ENCODE measurements around the gene TMEM109. TPM values are rescaled to one million over a fixed set of nuclear protein-coding genes. Genes with fewer than 3 reads are reported as not detected.

TMEM109 gene
- total RNA-seq, 4 donors from 2014 or later: 107 to 132 (median 120) TPM

- WGBS, 2 donors (ENCODE audit: low coverage in 1 of 2): 48 to 73% methylated on average over 3 to 6 of the region's 9 CpGs
- Histone ChIP-seq H3K27ac (no peak overlapping the region), H3K4me1 (peaks cover 0 to 7% (median 0%) of the 10 kb centered on the region in 3 donors), H3K9me3 (no peaks in the 10 kb centered on the region), H3K36me3 (peaks cover 0 to 84% of the 10 kb centered on the region in 2 donors), H3K4me3 (no peak overlapping the region), H3K27me3 (no peaks in the 10 kb centered on the region)
- TF ChIP-seq POLR2AphosphoS5 (IDR thresholded peaks at IDR 0.05) (no peak), POLR2A (IDR thresholded peaks at IDR 0.05) (no peak), CTCF (IDR thresholded peaks at IDR 0.05) (no peak), EP300 (IDR thresholded peaks at IDR 0.05) (no peak)
- ATAC-seq: no peak
These were observed 29.1 kb downstream of the TMEM109 start for GRCh38 chr11:60942970-60943565.

GRCh38 chr11:60944490-60945294 lies 30.7 kb downstream of the TMEM109 start:
- H3K36me3 ChIP-seq: peaks cover 0 to 68% of the 10 kb centered on the region in 2 donors
- no peak for ATAC-seq
- 81 to 82% methylated on average over 3 to 10 of the region's 11 CpGs for WGBS, 2 donors (ENCODE audit: low coverage in 1 of 2)
- no peaks in the 10 kb centered on the region for H3K9me3 ChIP-seq
- H3K4me1 ChIP-seq: peaks cover 0 to 23% (median 0%) of the 10 kb centered on the region in 3 donors
- no peak overlapping the region for H3K27ac ChIP-seq
- no peaks in the 10 kb centered on the region for H3K27me3 ChIP-seq
- H3K4me3 ChIP-seq: no peak overlapping the region
- TF ChIP-seq POLR2A (IDR thresholded peaks at IDR 0.05) (no peak), CTCF (IDR thresholded peaks at IDR 0.05) (no peak), EP300 (IDR thresholded peaks at IDR 0.05) (no peak), POLR2AphosphoS5 (IDR thresholded peaks at IDR 0.05) (no peak)

- 92% methylated on average over 5 of the region's 5 CpGs; no CpG with 5 or more reads in 1 of the 2 donors for WGBS, 2 donors (ENCODE audit: low coverage in 1 of 2)
- Histone ChIP-seq H3K36me3 (peaks cover 0 to 62% of the 10 kb centered on the region in 2 donors), H3K4me1 (peaks cover 0 to 29% (median 5%) of the 10 kb centered on the region in 3 donors), H3K27me3 (no peaks in the 10 kb centered on the region), H3K27ac (no peak overlapping the region), H3K9me3 (no peaks in the 10 kb centered on the region), H3K4me3 (no peak overlapping the region)
- no peak for TF ChIP-seq EP300 (IDR thresholded peaks at IDR 0.05)
- no peak for TF ChIP-seq POLR2AphosphoS5 (IDR thresholded peaks at IDR 0.05)
- TF ChIP-seq CTCF (IDR thresholded peaks at IDR 0.05): no peak
- TF ChIP-seq POLR2A (IDR thresholded peaks at IDR 0.05): no peak
- ATAC-seq: no peak
These were observed 31.3 kb downstream of the TMEM109 start for GRCh38 chr11:60945295-60945667.

- no peak for ATAC-seq
- Histone ChIP-seq H3K9me3 (no peaks in the 10 kb centered on the region), H3K27ac (peak overlapping the region in 1 of 4 donors; percentile 28), H3K27me3 (no peaks in the 10 kb centered on the region), H3K4me1 (peaks cover 0 to 44% (median 12%) of the 10 kb centered on the region in 3 donors), H3K4me3 (no peak overlapping the region), H3K36me3 (peaks cover 0 to 48% of the 10 kb centered on the region in 2 donors)
- TF ChIP-seq CTCF (IDR thresholded peaks at IDR 0.05) (no peak), POLR2A (IDR thresholded peaks at IDR 0.05) (no peak), POLR2AphosphoS5 (IDR thresholded peaks at IDR 0.05) (no peak), EP300 (IDR thresholded peaks at IDR 0.05) (no peak)
- WGBS, 2 donors (ENCODE audit: low coverage in 1 of 2): 51 to 87% methylated on average over 6 to 7 of the region's 15 CpGs
These were observed 32.8 kb downstream of the TMEM109 start for GRCh38 chr11:60946601-60947264.
